ENCODE measurements around the gene AMMECR1L.
"Not testable (repeated sequence)": the region's sequence is repeated elsewhere in the genome, so short reads cannot be mapped to it uniquely, and the experiment has no call there.

AMMECR1L gene

DNA sequence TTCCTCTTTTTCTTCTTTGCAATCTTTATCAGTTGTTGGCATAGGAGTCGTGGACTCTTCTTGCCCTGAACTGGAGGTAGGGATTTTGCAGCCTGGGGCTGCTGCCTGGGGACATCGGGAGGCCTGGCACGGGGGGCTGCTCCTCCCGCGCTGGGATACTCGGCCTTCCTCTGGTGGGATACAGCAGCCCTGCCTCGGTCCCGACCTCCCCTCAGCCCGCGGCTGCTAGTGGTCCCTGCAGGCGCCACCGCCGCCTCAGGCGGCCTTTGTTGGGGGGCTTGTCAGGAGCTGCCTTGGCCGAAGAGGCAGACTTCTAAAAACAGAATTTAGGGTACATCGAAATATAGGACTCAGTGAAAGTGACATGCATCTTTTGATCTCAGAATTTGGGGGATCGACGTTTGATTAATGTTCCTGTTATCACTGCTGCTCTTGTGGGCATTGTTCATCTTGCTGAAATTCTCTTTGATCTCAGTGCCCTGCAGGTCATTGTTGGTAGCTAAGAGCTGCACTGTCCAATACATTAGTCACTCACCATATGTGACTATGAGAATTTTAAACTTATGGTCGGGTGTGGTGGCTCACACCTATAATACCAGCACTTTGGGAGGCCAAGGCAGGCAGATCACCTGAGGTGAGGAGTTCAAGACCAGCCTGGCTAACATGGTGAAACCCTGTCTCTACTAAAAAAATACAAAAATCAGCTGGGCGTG is 44.1 kb downstream of the AMMECR1L start:
- DNase-seq (ENCODE audit: low spot score), result no peak

- no peak for DNase-seq (ENCODE audit: low spot score)
Measured at GRCh38 chr2:127840893-127841292, 44.9 kb downstream of the AMMECR1L start.

GRCh38 chr2:127834951-127835350 is 50.8 kb downstream of the AMMECR1L start:
- no peak for DNase-seq (ENCODE audit: low spot score)

- DNase-seq (ENCODE audit: low spot score), result no peak
Measured at GRCh38 chr2:127829845-127830246, 55.9 kb downstream of the AMMECR1L start.

DNA sequence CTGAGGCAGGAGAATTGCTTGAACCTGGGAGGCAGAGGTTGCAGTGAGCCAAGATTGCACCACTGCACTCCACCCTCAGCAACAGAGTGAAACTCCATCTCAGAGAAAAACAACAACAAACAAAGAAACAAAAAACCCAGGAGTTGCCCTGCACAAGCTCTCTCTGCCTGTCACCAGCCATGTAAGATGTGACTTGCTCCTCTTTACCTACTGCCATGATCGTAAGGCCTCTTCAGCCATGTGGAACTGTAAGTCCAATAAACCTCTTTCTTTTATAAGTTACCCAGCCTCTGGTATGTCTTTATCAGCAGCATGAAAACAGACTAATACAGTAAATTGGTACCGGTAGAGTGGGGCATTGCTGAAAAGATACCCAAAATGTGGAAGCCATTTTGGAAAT is 59.0 kb downstream of the AMMECR1L start:
- not testable (repeated sequence) for DNase-seq (ENCODE audit: low spot score)

DNA sequence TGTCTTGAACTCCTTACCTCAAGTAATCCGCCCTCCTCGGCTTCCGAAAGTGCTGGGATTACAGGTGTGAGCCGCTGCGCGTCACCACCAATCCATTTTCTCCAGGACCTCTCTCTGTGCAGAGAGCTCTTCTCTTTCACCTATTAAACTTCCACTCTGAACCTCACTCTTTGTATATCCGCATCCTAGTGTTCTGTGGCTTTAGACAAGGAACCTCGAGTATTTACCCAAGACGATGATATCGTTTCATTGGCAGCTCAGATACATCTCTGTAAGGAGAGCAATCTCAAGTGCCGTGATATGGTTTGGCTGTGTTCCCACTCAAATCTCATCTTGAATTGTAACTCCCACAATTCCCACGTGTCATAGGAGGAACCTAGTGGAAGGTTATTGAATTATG is 59.7 kb downstream of the AMMECR1L start:
- DNase-seq (ENCODE audit: low spot score), result no peak

- DNase-seq (ENCODE audit: low spot score), result no peak
Measured at GRCh38 chr2:127820080-127820668, 65.6 kb downstream of the AMMECR1L start.

GRCh38 chr2:127818794-127819425 is 66.8 kb downstream of the AMMECR1L start:
- DNase-seq (ENCODE audit: low spot score), result no peak

GRCh38 chr2:127818241-127818640 is 67.5 kb downstream of the AMMECR1L start:
- no peak for DNase-seq (ENCODE audit: low spot score)

DNA sequence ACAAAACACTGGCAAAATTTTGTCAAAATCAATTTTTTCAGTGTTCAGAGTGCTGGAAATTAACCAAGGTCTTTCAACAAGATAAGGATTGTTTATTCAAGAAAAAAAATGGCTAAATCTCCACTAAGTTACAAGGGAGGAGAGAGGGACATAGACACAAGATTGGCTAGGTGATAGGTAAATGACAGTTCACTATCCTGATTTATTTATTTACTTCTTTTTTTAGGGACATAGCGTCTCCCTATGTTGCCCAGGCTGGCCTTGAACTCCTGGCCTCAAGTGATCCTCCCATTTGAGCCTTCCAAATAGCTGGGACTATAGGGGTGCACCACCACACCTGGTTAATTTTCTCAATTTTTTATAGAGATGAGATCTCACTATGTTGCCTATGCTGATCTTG is 71.1 kb downstream of the AMMECR1L start:
- no peak for DNase-seq (ENCODE audit: low spot score)

DNA sequence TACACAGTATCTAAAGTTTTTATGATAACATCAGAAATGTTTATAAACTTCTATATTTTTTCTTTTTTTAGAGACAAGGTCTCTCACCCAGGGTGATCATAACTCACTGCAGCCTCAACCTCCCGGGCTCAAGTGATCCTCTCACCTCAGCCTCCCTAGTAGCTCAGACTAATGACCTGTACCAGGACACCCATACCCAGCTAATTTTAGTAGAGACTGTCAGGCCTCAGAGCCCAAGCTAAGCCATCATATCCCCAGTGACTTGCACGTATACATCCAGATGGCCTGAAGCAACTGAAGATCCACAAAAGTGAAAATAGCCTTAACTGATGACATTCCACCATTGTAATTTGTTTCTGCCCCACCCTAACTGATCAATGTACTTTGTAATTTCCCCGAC is 73.3 kb downstream of the AMMECR1L start:
- not testable (repeated sequence) for DNase-seq (ENCODE audit: low spot score)
